HG03469 (cell line): ENCODE measurements around the gene NLGN1.
"Not testable (repeated sequence)": the region's sequence is repeated elsewhere in the genome, so short reads cannot be mapped to it uniquely, and the experiment has no call there.

Experiments
- ATAC-seq: cut with Tn5 transposase; IDR thresholded peaks from one replicate; pipeline ENCODE4 v1.9.1; 2021; ENCODE audit warnings: mild to moderate bottlenecking, moderate library complexity, moderate number of reproducible peaks; ENCODE audit not compliant: unreplicated experiment

NLGN1 gene

GRCh38 chr3:173552526-173552925 is 155.0 kb downstream of the NLGN1 start:
- ATAC-seq = no peak

GRCh38 chr3:173553635-173554280 is 156.2 kb downstream of the NLGN1 start:
- ATAC-seq = no peak

- no peak for ATAC-seq
Measured at GRCh38 chr3:173556546-173556945, 159.0 kb downstream of the NLGN1 start.

- ATAC-seq = no peak
Measured at GRCh38 chr3:173567997-173568396, 170.5 kb downstream of the NLGN1 start.

GRCh38 chr3:173568623-173569022 is 171.1 kb downstream of the NLGN1 start:
- no peak for ATAC-seq

GRCh38 chr3:173583496-173583895 is 186.0 kb downstream of the NLGN1 start:
- no peak for ATAC-seq

- no peak for ATAC-seq
Measured at GRCh38 chr3:173584093-173584837, 186.7 kb downstream of the NLGN1 start.

- ATAC-seq = no peak
Measured at GRCh38 chr3:173584838-173585831, 187.6 kb downstream of the NLGN1 start.

- ATAC-seq = no peak
Measured at GRCh38 chr3:173586166-173586565, 188.6 kb downstream of the NLGN1 start.

- ATAC-seq = no peak
Measured at GRCh38 chr3:173587055-173587454, 189.5 kb downstream of the NLGN1 start.

- no peak for ATAC-seq
Measured at GRCh38 chr3:173588556-173588955, 191.0 kb downstream of the NLGN1 start.

- ATAC-seq = no peak
Measured at GRCh38 chr3:173589116-173589515, 191.6 kb downstream of the NLGN1 start.

- ATAC-seq = no peak
Measured at GRCh38 chr3:173591401-173591800, 193.9 kb downstream of the NLGN1 start.

GRCh38 chr3:173594881-173595280 is 197.3 kb downstream of the NLGN1 start:
- not testable (repeated sequence) for ATAC-seq

GRCh38 chr3:173599673-173600072 is 202.1 kb downstream of the NLGN1 start:
- ATAC-seq = no peak

GRCh38 chr3:173614522-173614921 is 217.0 kb downstream of the NLGN1 start:
- no peak for ATAC-seq

GRCh38 chr3:173615661-173616060 is 218.1 kb downstream of the NLGN1 start:
- ATAC-seq = no peak

GRCh38 chr3:173617490-173617889 is 219.9 kb downstream of the NLGN1 start:
- no peak for ATAC-seq

GRCh38 chr3:173618148-173618547 is 220.6 kb downstream of the NLGN1 start:
- ATAC-seq = no peak

GRCh38 chr3:173618703-173619102 is 221.2 kb downstream of the NLGN1 start:
- ATAC-seq = no peak

GRCh38 chr3:173622166-173622565 is 224.6 kb downstream of the NLGN1 start:
- ATAC-seq = no peak
